Right ventricle myocardium superior (tissue), 1 donor: Measurements from ENCODE around the gene KLHL30. TPM values are rescaled to one million over a fixed set of nuclear protein-coding genes. Genes with fewer than 3 reads are reported as not detected.
"Not testable (repeated sequence)": the region's sequence is repeated elsewhere in the genome, so short reads cannot be mapped to it uniquely, and the experiment has no call there.

ENCODE experiments used
- ATAC-seq: fragments of 200-7000 bp; cut with Tn5 transposase; one replicate; pipeline ENCODE4 v1.9.1; 2020; ENCODE audit warnings: mild to moderate bottlenecking; ENCODE audit not compliant: poor library complexity
- DNase-seq: peaks from one replicate; pipeline ENCODE4 v3.0.0-alpha.2; 2020
- intact Hi-C: fragments of 100-400 bp; cut with DNase I; formaldehyde crosslinking; loops from one replicate; pipeline ENCODE4 v1.11.2; 2022
- total RNA-seq: library from RNA; stranded (reverse); fragmentation: NEBNext Ultra II Directional; extraction: Animal tissue kit (Norgen Biotek cat#: 25700); gene quantifications from one replicate; pipeline ENCODE4 v1.2.1, GENCODE V29; 2021
- donor health status: DM: no; HTN: yes; CAD: no; lungs with severe emphysema.

KLHL30 gene
- total RNA-seq, 1 donor from 2014 or later, result 20.0 TPM

GRCh38 chr2:238115709-238116108, 22.8 kb upstream of the KLHL30 start:
- ATAC-seq, intact Hi-C loops: not testable (repeated sequence)
- peak; percentile 17 for DNase-seq

DNA sequence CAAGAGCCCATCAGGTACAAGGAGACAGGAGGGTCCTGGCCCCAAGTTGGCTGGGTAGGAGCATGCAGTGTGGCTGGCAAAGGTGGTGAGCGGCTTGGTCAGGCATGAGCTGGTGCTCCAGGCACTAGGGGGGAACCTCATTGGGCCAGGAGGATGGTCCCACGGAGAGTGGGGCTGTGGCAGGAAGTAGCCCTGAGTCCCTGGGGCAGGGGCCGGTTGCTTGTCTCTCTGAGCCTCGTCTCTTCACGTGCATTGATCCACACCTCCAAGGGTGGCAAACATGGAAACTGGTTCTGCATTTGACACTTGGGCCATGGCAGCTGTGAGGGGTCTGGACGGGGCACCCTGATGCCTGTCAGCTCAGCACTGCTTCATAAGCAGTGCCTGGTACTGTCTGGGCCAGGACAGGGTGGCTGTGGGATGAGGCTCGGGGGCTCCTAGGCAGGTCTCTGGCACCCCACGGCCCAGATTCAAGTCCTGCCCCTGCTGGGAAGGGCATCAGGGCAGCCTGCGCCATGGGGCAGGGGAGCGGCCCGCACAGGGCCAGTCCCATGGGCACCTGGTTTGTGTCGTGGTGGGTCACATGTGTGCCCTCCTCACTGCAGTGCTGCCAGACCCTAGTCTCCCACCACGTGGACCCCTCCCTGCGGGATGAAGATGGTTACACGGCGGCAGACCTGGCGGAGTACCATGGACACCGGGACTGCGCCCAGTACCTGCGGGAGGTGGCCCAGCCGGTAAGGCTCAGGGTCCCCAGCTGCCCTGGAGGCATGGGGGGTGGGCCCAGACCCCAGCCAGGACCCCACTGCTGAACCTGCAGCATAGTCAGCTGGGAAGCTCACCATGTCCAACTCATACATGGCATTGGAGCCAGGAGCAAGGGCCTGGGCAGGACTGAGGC, 21.9 kb upstream of the KLHL30 start:
- peak; percentile 26 for DNase-seq
- intact Hi-C loops, result no loop called here
- ATAC-seq, result no peak

- intact Hi-C loops, result no loop called here
- DNase-seq (peak; percentile 38), ATAC-seq (no peak)
Measured at GRCh38 chr2:238117199-238118154, 21.0 kb upstream of the KLHL30 start.

- DNase-seq, result peak; percentile 29
- intact Hi-C loops, result no loop called here
- peak; percentile 11 for ATAC-seq
Measured at GRCh38 chr2:238119756-238120462, 18.6 kb upstream of the KLHL30 start.

DNA sequence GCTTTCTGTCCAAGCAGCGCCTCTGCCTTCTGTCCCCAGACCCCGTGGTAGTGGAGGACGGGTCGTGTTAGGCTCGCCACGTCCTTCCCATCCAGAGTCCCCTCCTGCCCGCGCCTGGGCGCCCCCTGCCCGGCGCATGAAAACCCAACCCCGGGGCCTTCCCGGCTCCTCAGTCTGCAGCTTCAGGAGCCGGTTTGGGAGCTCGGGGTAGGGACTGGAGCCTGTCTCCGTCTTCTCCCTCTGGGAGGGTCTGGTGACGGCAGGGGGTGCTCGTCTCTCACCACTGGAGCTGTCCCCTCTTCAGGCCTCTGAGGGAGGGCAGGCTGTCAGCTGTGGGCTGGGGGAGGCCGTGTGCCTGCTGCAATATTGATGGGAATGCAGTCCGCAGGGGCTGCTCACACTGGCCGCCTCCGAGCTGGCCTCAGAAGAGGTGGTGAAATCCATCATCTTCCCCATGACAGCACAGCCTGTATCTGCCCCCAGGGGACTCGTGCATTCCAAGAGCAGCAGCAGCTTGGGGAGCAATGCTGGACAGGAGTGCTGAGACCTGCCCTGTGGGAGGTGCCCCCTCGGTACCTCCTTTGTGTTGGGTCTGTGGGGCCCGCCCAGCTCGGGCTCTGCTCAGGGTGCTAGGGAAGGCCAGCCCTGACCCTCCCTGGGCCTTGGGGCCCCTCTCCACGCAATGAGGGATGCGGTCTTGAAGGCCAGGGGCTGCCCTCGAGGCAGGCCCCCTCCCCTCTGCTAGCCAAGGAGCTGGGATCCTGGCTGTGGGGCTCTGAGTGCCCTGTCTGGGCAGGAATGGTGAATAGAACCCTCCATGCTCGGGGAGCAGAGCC, 17.8 kb upstream of the KLHL30 start:
- peak; percentile 69 for ATAC-seq
- intact Hi-C loops, result no loop called here
- peak; percentile 49 for DNase-seq

DNA sequence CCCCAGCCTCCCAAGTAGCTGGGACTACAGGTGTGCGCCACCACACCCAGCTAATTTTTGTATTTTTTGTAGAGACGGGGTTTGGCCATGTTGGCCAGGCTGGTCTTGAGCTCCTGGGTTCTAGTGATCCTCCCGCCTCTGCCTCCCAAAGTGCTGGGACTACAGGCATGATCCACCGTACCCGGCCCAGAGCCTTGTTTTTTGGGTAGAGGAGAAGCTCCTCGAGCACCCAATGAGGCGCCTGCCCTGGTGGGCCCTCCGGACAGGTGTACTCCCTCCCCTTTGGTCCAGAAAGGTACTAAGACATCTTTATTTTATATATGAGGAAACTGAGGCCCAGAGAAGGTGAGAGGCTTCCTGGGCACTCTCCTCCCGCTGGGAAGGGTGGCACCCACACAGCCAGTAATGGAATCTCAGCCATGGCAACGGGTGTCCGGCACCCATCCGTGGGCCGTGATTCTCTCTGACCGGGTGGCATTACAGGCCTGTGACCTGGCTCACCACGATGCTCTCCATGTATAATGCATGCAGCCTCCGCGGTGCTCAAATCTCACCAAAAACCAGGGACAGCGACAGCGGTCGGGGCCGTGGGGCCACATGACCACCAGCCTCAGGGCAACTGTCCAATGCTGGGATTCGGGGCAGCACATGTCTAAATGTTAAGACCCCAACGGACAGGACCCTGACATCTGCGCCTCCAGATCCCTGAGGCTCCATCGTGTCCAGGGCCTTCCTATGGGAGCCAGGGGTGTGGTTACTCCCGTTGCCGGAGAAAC, 16.8 kb upstream of the KLHL30 start:
- intact Hi-C loops, result no loop called here
- ATAC-seq (no peak), DNase-seq (peak; percentile 37)

DNA sequence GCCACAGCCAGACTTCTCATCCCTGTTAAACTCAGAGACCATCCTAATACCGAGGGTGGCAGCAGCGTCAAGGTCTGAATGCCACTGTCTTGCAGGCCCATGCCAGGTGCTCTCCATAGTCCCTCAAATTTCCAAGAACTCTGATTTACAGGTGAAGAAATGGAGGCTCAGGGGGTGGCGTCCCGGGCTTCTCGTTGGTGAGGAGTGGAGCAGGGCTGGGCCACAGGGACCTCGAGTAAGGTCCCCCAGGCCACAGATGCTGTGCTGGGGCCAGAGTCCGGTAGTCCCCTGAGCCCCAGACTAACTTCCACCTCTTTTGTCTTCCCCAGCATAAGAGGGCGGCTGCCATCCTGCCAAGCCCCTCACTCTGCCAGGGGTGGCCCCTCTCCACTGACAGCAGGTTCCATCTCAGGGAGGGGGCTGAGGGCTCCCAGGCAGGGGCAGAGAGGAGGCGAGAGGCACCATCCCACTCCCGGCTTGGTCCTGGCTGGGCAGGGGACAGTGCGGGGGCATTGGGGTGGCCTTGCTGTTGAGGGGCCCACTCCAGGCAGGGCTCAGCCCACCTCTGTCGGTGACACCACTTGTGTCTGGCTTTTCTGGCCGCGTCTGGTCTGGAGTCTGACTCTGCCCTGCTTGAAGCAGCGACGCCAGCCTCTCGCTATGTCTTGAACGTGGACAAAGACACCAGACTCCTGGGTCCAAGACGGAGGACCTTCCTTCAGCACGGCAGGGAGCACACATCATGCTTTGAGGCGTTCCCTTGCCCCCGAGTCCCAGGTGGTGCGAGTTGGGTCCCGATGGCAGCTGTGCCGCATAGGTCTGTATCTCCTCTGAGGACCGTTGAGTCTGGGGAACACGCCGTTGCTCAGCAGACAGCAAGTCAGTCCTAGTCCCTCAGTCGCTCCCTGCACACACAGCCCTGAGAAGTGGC, 15.9 kb upstream of the KLHL30 start:
- DNase-seq, result peak; percentile 35
- no peak for ATAC-seq
- intact Hi-C loops, result no loop called here

DNA sequence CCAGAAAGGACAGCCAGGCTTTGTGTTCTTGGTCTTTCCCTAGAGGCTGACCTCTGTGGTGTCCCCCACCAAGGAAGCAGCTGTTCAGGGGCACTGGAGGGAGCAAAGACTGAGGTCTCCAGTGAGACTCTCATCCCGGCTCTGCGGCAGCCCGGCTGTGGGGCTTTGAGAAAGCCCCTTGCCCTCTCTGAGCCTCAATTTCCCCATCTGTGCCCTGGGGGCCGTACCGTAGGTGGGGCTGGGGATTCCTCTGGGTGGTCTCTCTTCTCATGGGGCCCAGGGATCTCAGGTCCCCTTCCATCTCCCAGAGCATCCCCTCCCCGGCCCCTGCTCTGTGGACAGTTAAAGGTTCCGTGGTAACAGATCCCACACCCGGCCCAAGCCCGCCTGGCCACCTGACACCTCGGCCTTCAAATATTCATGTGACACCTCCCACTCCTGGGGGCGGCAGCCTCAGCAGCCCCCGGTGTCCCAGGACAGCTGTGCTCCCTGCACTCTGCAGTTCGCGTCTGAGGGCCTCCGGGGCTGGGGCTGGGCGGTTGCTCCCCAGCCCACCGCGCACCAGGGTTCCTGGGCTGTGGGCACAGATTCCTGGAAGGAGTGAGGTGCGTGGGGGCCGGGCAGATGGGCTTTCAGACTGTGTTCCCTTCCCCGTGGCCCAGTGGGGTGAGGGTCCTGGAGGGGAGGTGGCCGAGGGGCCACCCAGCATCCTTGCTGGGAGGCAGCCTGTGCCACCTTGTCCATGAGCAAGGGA, 15.1 kb upstream of the KLHL30 start:
- ATAC-seq, result no peak
- peak; percentile 26 for DNase-seq
- intact Hi-C loops, result no loop called here

DNA sequence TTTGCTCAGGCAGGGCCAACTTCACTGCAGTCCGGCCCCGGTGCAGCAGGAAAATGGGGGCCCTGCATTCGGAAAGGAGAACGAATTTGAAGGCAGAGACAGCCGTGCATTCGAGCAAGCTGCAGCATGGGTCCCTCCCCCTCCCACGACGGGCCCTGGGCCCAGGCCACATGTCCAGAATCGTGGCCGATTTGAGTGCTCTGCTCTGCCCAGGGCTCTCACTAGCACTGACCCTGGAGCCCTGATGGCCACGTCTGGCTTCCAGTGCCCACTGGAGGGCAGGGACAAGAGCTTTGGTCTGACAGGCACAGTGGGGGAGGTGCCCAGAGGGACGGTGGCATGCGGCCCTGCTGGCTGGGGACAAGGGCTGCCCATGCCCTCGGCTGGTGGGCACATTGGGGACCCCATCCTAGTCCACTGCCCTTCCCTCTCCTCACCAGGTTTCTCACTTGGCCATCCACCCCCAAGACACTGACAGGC, 14.4 kb upstream of the KLHL30 start:
- ATAC-seq, result no peak
- intact Hi-C loops, result no loop called here
- peak; percentile 17 for DNase-seq

DNA sequence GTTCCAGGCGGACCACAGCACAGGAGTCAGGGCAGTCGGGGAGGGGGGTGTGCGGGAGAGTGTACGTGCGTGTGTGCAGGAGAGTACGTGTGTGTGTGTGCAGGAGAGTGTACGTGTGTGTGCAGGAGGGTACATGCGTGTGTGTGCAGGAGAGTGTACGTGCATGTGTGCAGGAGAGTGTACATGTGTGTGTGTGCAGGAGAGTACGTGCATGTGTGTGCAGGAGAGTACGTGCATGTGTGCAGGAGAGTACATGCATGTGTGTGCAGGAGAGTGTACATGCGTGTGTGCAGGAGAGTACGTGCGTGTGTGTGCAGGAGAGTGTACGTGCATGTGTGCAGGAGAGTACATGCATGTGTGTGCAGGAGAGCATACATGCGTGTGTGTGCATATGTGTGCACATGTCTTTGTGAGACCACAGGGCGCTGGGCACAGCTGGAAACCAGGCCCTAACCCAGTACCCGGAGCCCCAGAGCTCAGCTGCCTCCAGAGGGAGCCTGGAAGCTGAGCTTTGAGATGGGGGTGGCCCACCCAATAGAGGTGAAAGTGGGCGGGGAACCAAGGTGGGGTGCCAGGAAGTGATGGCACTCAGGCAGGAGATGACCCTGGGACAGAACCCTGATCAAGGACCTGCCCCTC, 13.9 kb upstream of the KLHL30 start:
- DNase-seq (peak; percentile 31), ATAC-seq (no peak)
- intact Hi-C loops, result no loop called here

DNA sequence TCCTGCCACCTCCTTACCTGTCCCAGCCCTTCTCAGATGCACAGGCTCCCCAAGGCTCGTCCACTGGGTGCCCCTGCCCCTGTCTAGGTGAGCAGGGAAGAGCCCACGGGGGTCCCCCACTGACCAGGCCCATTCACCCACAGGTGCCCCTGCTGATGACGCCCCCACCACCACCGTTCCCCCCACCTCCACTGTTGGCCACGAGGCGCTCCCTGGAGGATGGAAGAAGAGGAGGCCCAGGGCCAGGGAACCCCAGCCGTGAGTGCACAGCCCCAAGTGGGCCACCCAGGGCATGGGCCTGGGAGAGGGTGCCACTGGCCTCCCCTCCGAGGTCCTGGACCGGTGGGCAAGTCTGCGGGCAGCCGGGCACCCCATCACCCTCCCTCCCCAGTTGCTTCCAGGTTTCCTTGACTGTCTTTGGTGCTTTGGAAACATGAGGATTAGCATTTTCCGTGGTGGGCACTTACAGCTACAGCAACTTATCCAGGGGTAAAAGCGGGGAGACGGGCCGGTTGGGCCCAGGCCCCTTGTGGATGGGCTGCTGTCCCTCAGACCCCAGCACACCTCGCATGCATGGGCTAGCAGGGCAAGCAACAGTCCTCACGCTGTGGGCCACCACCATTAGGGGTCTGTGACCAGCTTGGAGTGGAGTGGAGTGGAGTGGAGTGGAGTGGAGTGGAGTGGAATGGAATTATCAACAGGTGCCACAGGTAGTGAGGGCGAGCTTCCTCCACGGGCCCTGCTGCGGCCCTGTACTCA, 13.2 kb upstream of the KLHL30 start:
- intact Hi-C loops, result no loop called here
- no peak for ATAC-seq
- peak; percentile 35 for DNase-seq

- intact Hi-C loops, result no loop called here
- DNase-seq (no peak), ATAC-seq (no peak)
Measured at GRCh38 chr2:238126338-238126737, 12.1 kb upstream of the KLHL30 start.

DNA sequence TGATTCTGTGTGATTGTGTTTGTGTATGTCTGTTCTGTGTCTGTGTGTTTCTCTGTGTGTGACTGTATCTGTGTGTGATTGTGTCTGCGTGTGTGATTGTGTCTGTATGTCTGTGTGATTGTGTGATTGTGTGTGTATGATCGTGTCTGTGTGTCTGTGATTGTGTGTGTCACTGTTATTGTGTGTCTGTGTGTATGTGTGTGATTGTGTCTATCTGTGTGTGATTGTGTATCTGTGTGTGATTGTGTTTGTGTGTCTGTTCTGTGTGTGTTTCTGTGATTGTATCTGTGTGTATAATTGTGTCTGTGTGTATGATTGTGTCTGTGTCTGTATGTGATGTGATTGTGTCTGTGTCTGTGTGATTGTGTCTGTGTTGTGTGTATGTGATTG, 11.7 kb upstream of the KLHL30 start:
- intact Hi-C loops, result no loop called here
- ATAC-seq, result no peak
- DNase-seq, result no peak
